Measurements from ENCODE around the gene ADCY1. TPM values are rescaled to one million over a fixed set of nuclear protein-coding genes. Genes with fewer than 3 reads are reported as not detected.
A peak's percentile ranks its signal among the peaks of the same experiment; 100 is the strongest.

The ADCY1 gene
- total RNA-seq, 2 donors from 2014 or later = 15.3 to 18.5 TPM

DNA sequence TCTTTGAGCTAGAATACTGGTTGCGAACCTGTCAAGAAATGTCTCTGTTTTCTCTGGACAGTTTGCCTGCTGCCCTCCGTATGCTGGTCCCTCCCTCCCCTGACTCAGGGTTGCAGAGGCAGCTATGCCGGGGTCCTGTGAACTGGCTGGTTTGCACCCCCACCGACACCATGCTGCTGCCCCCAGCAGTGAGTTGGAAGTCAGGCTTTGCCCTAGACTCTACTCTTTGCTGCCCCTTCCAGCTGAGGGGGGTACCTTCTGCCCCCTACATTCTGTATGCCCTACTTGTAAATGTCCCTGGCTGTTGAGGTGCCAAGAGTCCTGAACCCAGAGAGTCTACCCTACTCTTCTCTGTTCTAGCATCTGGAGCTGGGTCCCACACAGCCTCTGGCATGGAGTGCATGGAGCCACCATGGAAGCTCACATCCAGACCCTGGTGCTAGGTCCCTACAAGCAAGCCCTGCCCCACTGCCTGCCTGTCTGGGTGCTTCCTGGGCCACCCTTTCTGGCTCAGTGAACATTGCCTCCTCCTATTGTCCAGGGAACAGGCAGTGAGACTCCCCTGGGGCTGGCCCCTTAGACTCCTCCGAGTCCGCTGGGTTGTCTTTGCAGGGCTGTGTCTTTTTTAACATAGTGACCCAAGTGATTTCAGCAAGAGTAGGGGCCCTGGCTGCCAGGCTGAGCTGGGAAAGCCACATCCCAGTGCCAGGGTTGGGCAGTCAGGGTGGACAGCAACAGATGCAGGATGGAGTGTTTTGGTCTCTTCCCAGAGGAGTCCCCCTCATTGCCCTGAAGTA, 138.9 kb downstream of the ADCY1 start:
- Histone ChIP-seq H3K36me3 (ENCODE audit: control insufficient read depth, insufficient read depth, low read length) (no peaks in the 10 kb centered on the region), H3K27ac (ENCODE audit: low read depth, low read length) (no peak overlapping the region), H3K9me3 (ENCODE audit: control insufficient read depth, low read length) (no peaks in the 10 kb centered on the region), H3K4me1 (ENCODE audit: control insufficient read depth, insufficient read depth, low read length) (no peaks in the 10 kb centered on the region), H3K27me3 (ENCODE audit: control insufficient read depth, insufficient read depth, low read length, poor library complexity, severe bottlenecking) (no peaks in the 10 kb centered on the region), H3K4me3 (ENCODE audit: low read length) (no peak overlapping the region), H3K9ac (ENCODE audit: extremely low read depth, low read length, poor library complexity, severe bottlenecking) (no peak overlapping the region)
- no peak overlapping the region for H3K4me3 Mint-ChIP-seq
- 91 to 100% methylated on average over 5 to 6 of the region's 6 CpGs for WGBS, 2 experiments (ENCODE audit: insufficient coverage in 1 of 2, insufficient read length in 1 of 2)
- TF ChIP-seq, protein P1, sequence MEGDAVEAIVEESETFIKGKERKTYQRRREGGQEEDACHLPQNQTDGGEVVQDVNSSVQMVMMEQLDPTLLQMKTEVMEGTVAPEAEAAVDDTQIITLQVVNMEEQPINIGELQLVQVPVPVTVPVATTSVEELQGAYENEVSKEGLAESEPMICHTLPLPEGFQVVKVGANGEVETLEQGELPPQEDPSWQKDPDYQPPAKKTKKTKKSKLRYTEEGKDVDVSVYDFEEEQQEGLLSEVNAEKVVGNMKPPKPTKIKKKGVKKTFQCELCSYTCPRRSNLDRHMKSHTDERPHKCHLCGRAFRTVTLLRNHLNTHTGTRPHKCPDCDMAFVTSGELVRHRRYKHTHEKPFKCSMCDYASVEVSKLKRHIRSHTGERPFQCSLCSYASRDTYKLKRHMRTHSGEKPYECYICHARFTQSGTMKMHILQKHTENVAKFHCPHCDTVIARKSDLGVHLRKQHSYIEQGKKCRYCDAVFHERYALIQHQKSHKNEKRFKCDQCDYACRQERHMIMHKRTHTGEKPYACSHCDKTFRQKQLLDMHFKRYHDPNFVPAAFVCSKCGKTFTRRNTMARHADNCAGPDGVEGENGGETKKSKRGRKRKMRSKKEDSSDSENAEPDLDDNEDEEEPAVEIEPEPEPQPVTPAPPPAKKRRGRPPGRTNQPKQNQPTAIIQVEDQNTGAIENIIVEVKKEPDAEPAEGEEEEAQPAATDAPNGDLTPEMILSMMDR (conservative IDR thresholded peaks at IDR 0.05) = no peak
- no peaks in the 10 kb centered on the region for H3K27me3 Mint-ChIP-seq (ENCODE audit: insufficient read depth)
- H3K9me3 Mint-ChIP-seq = no peaks in the 10 kb centered on the region
- H3K36me3 Mint-ChIP-seq (ENCODE audit: low read depth) = no peaks in the 10 kb centered on the region
- peak; percentile 39 for DNase-seq
- no peak overlapping the region for H3K27ac Mint-ChIP-seq
- H3K4me1 Mint-ChIP-seq = no peaks in the 10 kb centered on the region

GRCh38 chr7:45713669-45714520, 139.7 kb downstream of the ADCY1 start:
- DNase-seq = peak; percentile 32
- H3K27me3 Mint-ChIP-seq (ENCODE audit: insufficient read depth) = no peaks in the 10 kb centered on the region
- no peak overlapping the region for H3K27ac ChIP-seq (ENCODE audit: low read depth, low read length)
- no peak overlapping the region for H3K9ac ChIP-seq (ENCODE audit: extremely low read depth, low read length, poor library complexity, severe bottlenecking)
- 91 to 96% methylated on average over 13 to 23 of the region's 23 CpGs for WGBS, 2 experiments (ENCODE audit: insufficient coverage in 1 of 2, insufficient read length in 1 of 2)
- H3K27me3 ChIP-seq (ENCODE audit: control insufficient read depth, insufficient read depth, low read length, poor library complexity, severe bottlenecking) = no peaks in the 10 kb centered on the region
- no peaks in the 10 kb centered on the region for H3K9me3 ChIP-seq (ENCODE audit: control insufficient read depth, low read length)
- no peaks in the 10 kb centered on the region for H3K36me3 Mint-ChIP-seq (ENCODE audit: low read depth)
- H3K36me3 ChIP-seq (ENCODE audit: control insufficient read depth, insufficient read depth, low read length) = no peaks in the 10 kb centered on the region
- no peaks in the 10 kb centered on the region for H3K4me1 Mint-ChIP-seq
- no peaks in the 10 kb centered on the region for H3K9me3 Mint-ChIP-seq
- TF ChIP-seq, protein P1 (conservative IDR thresholded peaks at IDR 0.05) = no peak
- no peaks in the 10 kb centered on the region for H3K4me1 ChIP-seq (ENCODE audit: control insufficient read depth, insufficient read depth, low read length)
- H3K4me3 ChIP-seq (ENCODE audit: low read length) = no peak overlapping the region
- no peak overlapping the region for H3K4me3 Mint-ChIP-seq
- H3K27ac Mint-ChIP-seq = no peak overlapping the region

- H3K27me3 ChIP-seq (ENCODE audit: control insufficient read depth, insufficient read depth, low read length, poor library complexity, severe bottlenecking) = no peaks in the 10 kb centered on the region
- no peak for DNase-seq
- Mint-ChIP-seq H3K4me1 (no peaks in the 10 kb centered on the region), H3K4me3 (no peak overlapping the region), H3K27me3 (ENCODE audit: insufficient read depth) (no peaks in the 10 kb centered on the region), H3K36me3 (ENCODE audit: low read depth) (no peaks in the 10 kb centered on the region), H3K27ac (no peak overlapping the region), H3K9me3 (no peaks in the 10 kb centered on the region)
- H3K9me3 ChIP-seq (ENCODE audit: control insufficient read depth, low read length) = no peaks in the 10 kb centered on the region
- no peak overlapping the region for H3K9ac ChIP-seq (ENCODE audit: extremely low read depth, low read length, poor library complexity, severe bottlenecking)
- no peaks in the 10 kb centered on the region for H3K36me3 ChIP-seq (ENCODE audit: control insufficient read depth, insufficient read depth, low read length)
- WGBS, 2 experiments (ENCODE audit: insufficient coverage in 1 of 2, insufficient read length in 1 of 2) = 67 to 100% methylated on average over 2 to 4 of the region's 4 CpGs
- H3K4me3 ChIP-seq (ENCODE audit: low read length) = no peak overlapping the region
- H3K27ac ChIP-seq (ENCODE audit: low read depth, low read length) = no peak overlapping the region
- no peaks in the 10 kb centered on the region for H3K4me1 ChIP-seq (ENCODE audit: control insufficient read depth, insufficient read depth, low read length)
- TF ChIP-seq, protein P1 (conservative IDR thresholded peaks at IDR 0.05) = no peak
Measured at GRCh38 chr7:45714521-45714820, 140.3 kb downstream of the ADCY1 start.
